ENCODE data around the gene CDRT4.

Gene CDRT4

GRCh38 chr17:15393414-15393813 is 74.0 kb downstream of the CDRT4 start:
- TF ChIP-seq POLR2AphosphoS5 (IDR thresholded peaks at IDR 0.05; ENCODE audit: low read depth, low read length) (no peak), SPI1 (IDR thresholded peaks at IDR 0.05; ENCODE audit: low read depth, low read length) (no peak), POLR2A (IDR thresholded peaks at IDR 0.05; ENCODE audit: low read depth, low read length) (no peak), PAX5 (IDR thresholded peaks at IDR 0.05; ENCODE audit: insufficient read depth, low read length, severe bottlenecking) (no peak), POU2F2 (IDR thresholded peaks at IDR 0.05; ENCODE audit: low read depth, low read length) (no peak)
- DNase-seq (ENCODE audit: insufficient read length, low spot score) (no peak), FAIRE-seq (no peak)

DNA sequence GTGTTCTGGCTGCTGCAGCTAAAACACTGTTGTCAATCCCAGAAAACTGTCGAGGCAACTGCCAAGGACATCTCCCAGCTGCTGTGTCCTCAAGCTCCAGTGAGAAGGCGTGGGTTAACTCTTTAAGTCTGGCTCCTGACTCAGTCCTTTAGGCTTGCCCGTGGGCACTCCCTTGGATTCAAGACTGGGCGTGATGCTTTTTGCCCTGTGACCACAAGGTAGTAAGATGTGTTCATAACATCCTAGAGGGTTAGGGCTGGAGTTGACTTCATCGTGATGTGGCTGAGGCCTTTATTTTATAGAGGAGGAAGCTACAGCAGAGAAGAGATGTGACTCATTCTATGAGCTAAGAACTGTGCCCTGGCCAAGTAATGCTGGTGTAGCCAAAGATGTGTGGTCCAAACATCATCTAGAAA is 75.1 kb downstream of the CDRT4 start:
- FAIRE-seq (no peak), DNase-seq (ENCODE audit: insufficient read length, low spot score) (no peak)
- TF ChIP-seq PAX5 (IDR thresholded peaks at IDR 0.05; ENCODE audit: insufficient read depth, low read length, severe bottlenecking): no peak
- TF ChIP-seq POLR2A (IDR thresholded peaks at IDR 0.05; ENCODE audit: low read depth, low read length): no peak
- TF ChIP-seq POLR2AphosphoS5 (IDR thresholded peaks at IDR 0.05; ENCODE audit: low read depth, low read length): no peak
- TF ChIP-seq POU2F2 (IDR thresholded peaks at IDR 0.05; ENCODE audit: low read depth, low read length): no peak
- TF ChIP-seq TAF1 (IDR thresholded peaks at IDR 0.05; ENCODE audit: low read depth, low read length): no peak
- TF ChIP-seq SPI1 (IDR thresholded peaks at IDR 0.05; ENCODE audit: low read depth, low read length): no peak

DNA sequence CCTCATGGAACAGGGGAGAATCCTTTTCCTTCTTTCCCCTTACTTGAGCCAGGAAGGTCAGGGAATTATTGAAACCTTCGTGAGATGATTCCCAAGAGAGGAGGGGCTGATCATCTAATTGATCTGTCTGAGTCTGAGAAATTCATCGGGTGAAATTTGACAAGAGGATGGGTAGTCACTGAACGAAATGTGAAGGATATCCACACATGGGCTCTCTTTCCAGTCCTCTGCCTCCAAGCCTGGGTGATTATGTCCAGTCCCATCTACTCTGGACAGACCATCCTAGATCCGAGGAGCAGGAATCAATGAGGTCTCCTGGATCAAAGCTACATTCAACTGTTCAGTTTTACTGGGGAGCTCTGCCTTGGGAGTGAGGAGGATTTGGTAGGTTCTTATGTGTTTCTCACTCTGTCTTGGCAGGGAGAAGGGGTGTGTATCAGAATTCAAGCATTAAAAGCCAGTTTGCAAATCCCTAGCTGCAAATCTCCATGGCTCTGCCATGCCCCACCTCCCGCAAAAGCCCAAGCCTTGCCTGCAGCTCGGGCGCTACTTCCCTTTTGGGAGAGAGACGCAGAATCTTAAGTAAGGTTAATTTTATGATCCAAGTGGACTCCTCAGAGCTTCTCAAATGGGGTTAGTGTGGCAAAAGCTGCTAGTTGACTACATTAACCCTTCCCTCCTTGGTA is 78.9 kb downstream of the CDRT4 start:
- FAIRE-seq (no peak), DNase-seq (ENCODE audit: insufficient read length, low spot score) (no peak)

DNA sequence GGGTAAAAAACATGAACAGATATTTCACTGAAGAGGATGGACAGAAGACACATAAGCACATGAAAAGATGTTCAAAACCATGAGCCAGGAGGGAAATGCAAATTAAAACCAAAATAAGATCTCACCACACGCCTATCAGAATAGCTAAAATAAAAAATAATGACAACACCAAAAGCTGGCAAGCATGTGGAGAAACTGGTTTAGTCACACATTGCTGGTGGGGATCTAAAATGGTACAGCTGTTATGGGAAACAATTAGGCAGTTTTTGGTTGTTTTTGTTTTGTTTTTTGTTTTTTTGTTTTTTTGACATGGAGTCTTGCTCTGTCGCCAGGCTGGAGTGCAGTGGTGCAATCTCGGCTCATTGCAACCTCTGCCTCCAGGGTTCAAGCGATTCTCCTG is 81.3 kb downstream of the CDRT4 start:
- TF ChIP-seq TAF1 (IDR thresholded peaks at IDR 0.05; ENCODE audit: low read depth, low read length) (no peak), POLR2A (IDR thresholded peaks at IDR 0.05; ENCODE audit: low read depth, low read length) (no peak), PAX5 (IDR thresholded peaks at IDR 0.05; ENCODE audit: insufficient read depth, low read length, severe bottlenecking) (no peak), SPI1 (IDR thresholded peaks at IDR 0.05; ENCODE audit: low read depth, low read length) (no peak), POU2F2 (IDR thresholded peaks at IDR 0.05; ENCODE audit: low read depth, low read length) (no peak), POLR2AphosphoS5 (IDR thresholded peaks at IDR 0.05; ENCODE audit: low read depth, low read length) (no peak)
- FAIRE-seq: no peak
- no peak for DNase-seq (ENCODE audit: insufficient read length, low spot score)

More for the DNA sequence above, 78.9 kb downstream of the CDRT4 start:
- TF ChIP-seq POU2F2 (IDR thresholded peaks at IDR 0.05; ENCODE audit: low read depth, low read length) (no peak), PAX5 (IDR thresholded peaks at IDR 0.05; ENCODE audit: insufficient read depth, low read length, severe bottlenecking) (no peak), SPI1 (IDR thresholded peaks at IDR 0.05; ENCODE audit: low read depth, low read length) (no peak), TAF1 (IDR thresholded peaks at IDR 0.05; ENCODE audit: low read depth, low read length) (no peak), POLR2AphosphoS5 (IDR thresholded peaks at IDR 0.05; ENCODE audit: low read depth, low read length) (no peak), POLR2A (IDR thresholded peaks at IDR 0.05; ENCODE audit: low read depth, low read length) (no peak)

Measured in GM12891 (cell line).